ENCODE data around the gene PRKAR2A. TPM values are rescaled to one million over a fixed set of nuclear protein-coding genes. Genes with fewer than 3 reads are reported as not detected.
A peak's percentile ranks its signal among the peaks of the same experiment; 100 is the strongest.

Gene PRKAR2A
- total and polyA plus RNA-seq, 2 donors (not counting 1 experiment from before 2014, with no cell fraction given), result 17.8 to 19.1 TPM

- TF ChIP-seq EZH2 (IDR thresholded peaks at IDR 0.05; ENCODE audit: low read length, missing control alignments), result no peak
- no peak for TF ChIP-seq CTCF (conservative IDR thresholded peaks at IDR 0.05 in 1 of 2, IDR thresholded peaks at IDR 0.05 in 1 of 2; ENCODE audit: low read depth in 1 of 2, low read length in 2 of 2)
- H3K27ac ChIP-seq (ENCODE audit: insufficient read depth, low read length), result no peak overlapping the region
- H3K4me1 ChIP-seq (ENCODE audit: control insufficient read depth, extremely low read depth, insufficient read depth, low read length), result peaks cover 3% of the 10 kb centered on the region
- no peak overlapping the region for H3K4me2 ChIP-seq (ENCODE audit: extremely low read depth, insufficient read depth, low read length)
- no peaks in the 10 kb centered on the region for H3K9me3 ChIP-seq (ENCODE audit: control insufficient read depth, insufficient read depth, low read depth, low read length)
- no peak overlapping the region for H2AFZ ChIP-seq (ENCODE audit: low read length)
- no peaks in the 10 kb centered on the region for H4K20me1 ChIP-seq (ENCODE audit: control insufficient read depth, extremely low read depth, insufficient read depth, low read length)
- no peaks in the 10 kb centered on the region for H3K36me3 ChIP-seq (ENCODE audit: control insufficient read depth, insufficient read depth, low read length)
- DNase-seq (ENCODE audit: low read depth in 2 of 2), result no peak
- no peak overlapping the region for H3K4me3 ChIP-seq (replicated peaks in 1 of 4; ENCODE audit: control extremely low read depth in 1 of 4, insufficient read depth in 1 of 4, low read depth in 3 of 4, low read length in 4 of 4)
- peaks cover 18% of the 10 kb centered on the region for H3K79me2 ChIP-seq (ENCODE audit: control insufficient read depth, insufficient read depth, low read length)
- no peak overlapping the region for H3K9ac ChIP-seq (ENCODE audit: insufficient read depth, low read length)
- H3K27me3 ChIP-seq (ENCODE audit: control insufficient read depth, insufficient read depth, low read length), result no peaks in the 10 kb centered on the region
Measured at GRCh38 chr3:48848816-48849515, 1.3 kb upstream of the PRKAR2A start.

GRCh38 chr3:48847053-48847503 lies 596 bp downstream of the PRKAR2A start:
- no peaks in the 10 kb centered on the region for H3K9me3 ChIP-seq (ENCODE audit: control insufficient read depth, insufficient read depth, low read depth, low read length)
- peak overlapping the region; percentile 86 for H3K27ac ChIP-seq (ENCODE audit: insufficient read depth, low read length)
- H3K4me3 ChIP-seq (replicated peaks in 1 of 4; ENCODE audit: control extremely low read depth in 1 of 4, insufficient read depth in 1 of 4, low read depth in 3 of 4, low read length in 4 of 4), result peak overlapping the region; percentile 77 to 93 (median 80)
- H2AFZ ChIP-seq (ENCODE audit: low read length), result peak overlapping the region; percentile 85
- H3K4me2 ChIP-seq (ENCODE audit: extremely low read depth, insufficient read depth, low read length), result peak overlapping the region; percentile 93
- peaks cover 18% of the 10 kb centered on the region for H3K79me2 ChIP-seq (ENCODE audit: control insufficient read depth, insufficient read depth, low read length)
- no peaks in the 10 kb centered on the region for H4K20me1 ChIP-seq (ENCODE audit: control insufficient read depth, extremely low read depth, insufficient read depth, low read length)
- H3K4me1 ChIP-seq (ENCODE audit: control insufficient read depth, extremely low read depth, insufficient read depth, low read length), result peaks cover 3% of the 10 kb centered on the region
- H3K27me3 ChIP-seq (ENCODE audit: control insufficient read depth, insufficient read depth, low read length), result no peaks in the 10 kb centered on the region
- TF ChIP-seq EZH2 (IDR thresholded peaks at IDR 0.05; ENCODE audit: low read length, missing control alignments) (no peak), CTCF (conservative IDR thresholded peaks at IDR 0.05 in 1 of 2, IDR thresholded peaks at IDR 0.05 in 1 of 2; ENCODE audit: low read depth in 1 of 2, low read length in 2 of 2) (no peak)
- peak; percentile 68 to 79 for DNase-seq (ENCODE audit: low read depth in 2 of 2)
- no peaks in the 10 kb centered on the region for H3K36me3 ChIP-seq (ENCODE audit: control insufficient read depth, insufficient read depth, low read length)
- peak overlapping the region; percentile 81 for H3K9ac ChIP-seq (ENCODE audit: insufficient read depth, low read length)

GRCh38 chr3:48845170-48845569 lies 2.5 kb downstream of the PRKAR2A start:
- Histone ChIP-seq H3K79me2 (ENCODE audit: control insufficient read depth, insufficient read depth, low read length) (peaks cover 22% of the 10 kb centered on the region), H3K4me2 (ENCODE audit: extremely low read depth, insufficient read depth, low read length) (peak overlapping the region; percentile 71)

More at GRCh38 chr3:48845170-48845569, 2.5 kb downstream of the PRKAR2A start:
- H3K4me1 ChIP-seq (ENCODE audit: control insufficient read depth, extremely low read depth, insufficient read depth, low read length), result peaks cover 3% of the 10 kb centered on the region
- H3K36me3 ChIP-seq (ENCODE audit: control insufficient read depth, insufficient read depth, low read length), result no peaks in the 10 kb centered on the region
- H3K27me3 ChIP-seq (ENCODE audit: control insufficient read depth, insufficient read depth, low read length), result no peaks in the 10 kb centered on the region
- H3K9ac ChIP-seq (ENCODE audit: insufficient read depth, low read length), result no peak overlapping the region
- H3K27ac ChIP-seq (ENCODE audit: insufficient read depth, low read length), result no peak overlapping the region
- H2AFZ ChIP-seq (ENCODE audit: low read length), result no peak overlapping the region
- H4K20me1 ChIP-seq (ENCODE audit: control insufficient read depth, extremely low read depth, insufficient read depth, low read length), result no peaks in the 10 kb centered on the region
- no peak for TF ChIP-seq EZH2 (IDR thresholded peaks at IDR 0.05; ENCODE audit: low read length, missing control alignments)
- no peak for TF ChIP-seq CTCF (conservative IDR thresholded peaks at IDR 0.05 in 1 of 2, IDR thresholded peaks at IDR 0.05 in 1 of 2; ENCODE audit: low read depth in 1 of 2, low read length in 2 of 2)
- peak overlapping the region in 1 of 4 experiments; percentile 81 for H3K4me3 ChIP-seq (replicated peaks in 1 of 4; ENCODE audit: control extremely low read depth in 1 of 4, insufficient read depth in 1 of 4, low read depth in 3 of 4, low read length in 4 of 4)
- peak; percentile 22 to 31 for DNase-seq (ENCODE audit: low read depth in 2 of 2)
- H3K9me3 ChIP-seq (ENCODE audit: control insufficient read depth, insufficient read depth, low read depth, low read length), result no peaks in the 10 kb centered on the region
